ENCODE measurements around the gene TRAF2.

Gene TRAF2

DNA sequence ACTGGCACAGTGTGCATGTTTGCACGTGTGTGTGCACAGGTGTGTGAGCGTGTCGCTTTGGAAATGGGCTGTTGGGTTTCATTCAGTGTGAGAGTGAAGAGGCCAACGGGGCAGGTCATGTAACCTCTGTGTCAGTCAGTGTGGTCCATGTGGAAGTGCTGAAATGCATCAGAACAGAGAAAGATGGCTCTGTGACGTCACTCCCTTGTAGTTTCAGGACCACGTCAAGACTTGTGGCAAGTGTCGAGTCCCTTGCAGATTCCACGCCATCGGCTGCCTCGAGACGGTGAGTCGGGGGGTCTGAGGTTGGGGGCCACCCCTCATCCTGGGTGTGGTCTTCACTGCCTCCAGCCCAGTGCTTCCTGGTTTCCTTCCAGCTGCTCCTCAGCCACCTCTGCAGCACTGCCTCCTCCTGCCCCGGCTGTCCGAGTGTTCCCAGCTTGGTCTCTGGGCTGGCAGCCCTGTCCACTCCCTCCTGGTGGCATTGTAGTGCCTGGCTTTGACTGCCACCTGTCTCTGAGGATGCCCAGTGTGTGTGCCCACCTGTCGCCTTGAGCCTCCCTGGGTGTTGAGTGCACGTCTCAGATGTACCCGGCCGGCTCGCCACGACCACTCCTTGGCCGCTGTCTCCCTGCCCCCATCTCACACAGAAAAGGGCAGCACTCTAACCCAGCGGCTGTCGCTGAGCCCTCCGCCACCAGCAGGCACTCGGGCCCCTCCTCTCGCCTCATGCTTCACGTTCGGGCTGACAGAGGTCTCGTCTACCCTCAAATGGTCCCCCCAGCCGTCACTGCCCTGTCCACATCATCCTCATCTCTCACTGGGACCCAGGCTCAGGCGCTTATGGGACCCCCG is 30.2 kb downstream of the TRAF2 start:
- no peak for DNase-seq

DNA sequence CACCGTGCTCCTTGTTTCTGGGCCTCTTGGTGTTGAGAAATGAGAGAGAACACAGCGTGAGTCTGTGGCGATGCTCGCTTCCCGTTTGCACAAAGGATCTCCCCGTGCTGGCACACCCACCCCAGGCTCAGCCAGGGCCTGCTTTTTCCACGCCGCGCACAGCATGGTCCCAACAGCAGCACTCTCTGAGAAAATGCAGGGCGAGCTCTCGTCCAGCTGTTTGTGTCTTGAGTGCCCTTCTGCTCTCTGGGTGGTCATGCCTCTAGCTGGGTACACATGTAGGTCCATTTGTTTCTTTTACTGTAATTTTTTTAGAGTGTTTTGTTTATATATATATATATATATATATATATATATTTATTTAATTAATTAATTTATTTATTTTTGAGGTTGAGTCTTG is 31.6 kb downstream of the TRAF2 start:
- DNase-seq: no peak

DNA sequence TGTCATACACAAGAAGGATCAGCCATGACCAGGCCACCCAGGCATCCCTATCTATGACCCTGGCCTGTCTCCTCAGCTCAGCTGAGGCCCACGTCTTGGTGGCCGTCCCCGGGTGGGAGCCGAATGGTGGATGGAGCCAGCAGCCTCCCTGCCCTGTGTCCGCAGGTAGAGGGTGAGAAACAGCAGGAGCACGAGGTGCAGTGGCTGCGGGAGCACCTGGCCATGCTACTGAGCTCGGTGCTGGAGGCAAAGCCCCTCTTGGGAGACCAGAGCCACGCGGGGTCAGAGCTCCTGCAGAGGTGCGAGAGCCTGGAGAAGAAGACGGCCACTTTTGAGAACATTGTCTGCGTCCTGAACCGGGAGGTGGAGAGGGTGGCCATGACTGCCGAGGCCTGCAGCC is 33.8 kb downstream of the TRAF2 start:
- DNase-seq: no peak

DNA sequence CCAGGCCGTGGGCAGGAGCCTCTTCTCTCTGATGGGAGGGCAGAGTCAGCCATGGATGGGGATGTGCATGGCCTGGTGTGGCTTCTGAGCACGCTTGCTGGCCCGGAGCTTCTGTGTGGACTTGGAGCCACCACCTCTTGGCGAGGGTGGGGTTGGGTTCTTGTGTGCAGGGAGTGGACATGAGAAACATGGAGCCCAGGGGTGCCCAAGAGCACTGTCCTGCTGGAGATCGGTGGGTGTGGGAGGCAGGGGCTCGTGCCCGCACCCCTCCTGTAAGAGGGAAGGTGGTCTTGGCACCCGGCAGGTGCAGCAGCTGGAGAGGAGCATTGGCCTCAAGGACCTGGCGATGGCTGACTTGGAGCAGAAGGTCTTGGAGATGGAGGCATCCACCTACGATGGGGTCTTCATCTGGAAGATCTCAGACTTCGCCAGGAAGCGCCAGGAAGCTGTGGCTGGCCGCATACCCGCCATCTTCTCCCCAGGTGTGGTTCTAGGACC is 34.5 kb downstream of the TRAF2 start:
- DNase-seq: no peak

DNA sequence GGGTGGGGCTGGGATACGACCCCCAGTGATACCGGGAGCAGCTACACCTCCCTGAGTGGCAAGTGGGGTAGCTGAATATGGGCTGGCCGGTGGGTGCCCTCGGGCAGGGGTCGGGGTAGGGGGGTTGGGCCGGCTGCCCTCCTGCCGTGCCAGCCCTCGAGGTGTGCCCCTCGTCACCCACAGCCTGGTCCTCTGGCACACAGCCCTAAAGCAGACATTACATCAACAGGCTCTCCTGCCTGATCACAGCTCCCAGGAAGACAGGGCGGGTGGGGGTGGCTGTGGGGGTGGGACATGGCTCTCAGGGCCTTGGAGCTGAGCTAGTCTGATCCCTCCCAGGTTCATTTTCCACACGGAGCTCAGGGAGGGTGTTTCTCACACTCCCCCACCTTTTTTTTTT is 35.0 kb downstream of the TRAF2 start:
- no peak for DNase-seq

DNA sequence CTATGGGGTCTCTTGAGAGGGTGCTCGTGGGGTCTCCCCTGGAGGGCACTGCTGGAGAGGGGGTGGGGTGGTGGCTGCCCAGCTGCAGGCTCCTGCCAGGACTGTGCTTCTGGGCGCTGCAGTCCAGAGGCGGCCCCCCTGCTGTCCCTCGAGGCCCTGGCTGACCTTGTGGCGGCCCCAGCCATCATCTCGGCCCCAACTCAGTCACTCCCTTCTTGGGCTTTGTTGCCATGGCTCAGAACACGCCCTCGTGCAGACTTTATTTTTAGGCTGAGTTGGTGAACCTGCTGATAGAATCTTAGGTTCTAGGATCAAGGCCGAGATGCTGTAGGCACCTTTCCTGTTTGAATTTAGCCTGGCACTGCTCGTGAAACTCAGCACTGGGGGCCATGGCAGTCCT is 35.4 kb downstream of the TRAF2 start:
- no peak for DNase-seq

DNA sequence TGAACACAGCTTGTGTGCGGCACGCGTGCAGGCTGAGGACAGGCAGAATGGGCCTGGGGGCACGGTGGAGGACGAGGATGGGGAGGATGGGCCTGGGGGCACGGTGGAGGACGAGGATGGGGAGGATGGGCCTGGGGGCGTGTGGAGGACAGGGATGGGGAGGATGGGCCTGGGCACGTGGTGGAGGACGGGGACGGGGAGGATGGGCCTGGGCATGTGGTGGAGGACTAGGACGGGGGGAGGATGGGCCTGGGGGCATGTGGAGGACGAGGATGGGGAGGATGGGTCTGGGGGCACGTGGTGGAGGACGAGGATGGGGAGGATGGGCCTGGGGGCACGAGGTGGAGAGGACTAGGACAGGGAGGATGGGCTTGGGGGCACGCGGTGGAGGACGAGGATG is 36.2 kb downstream of the TRAF2 start:
- no peak for DNase-seq

DNA sequence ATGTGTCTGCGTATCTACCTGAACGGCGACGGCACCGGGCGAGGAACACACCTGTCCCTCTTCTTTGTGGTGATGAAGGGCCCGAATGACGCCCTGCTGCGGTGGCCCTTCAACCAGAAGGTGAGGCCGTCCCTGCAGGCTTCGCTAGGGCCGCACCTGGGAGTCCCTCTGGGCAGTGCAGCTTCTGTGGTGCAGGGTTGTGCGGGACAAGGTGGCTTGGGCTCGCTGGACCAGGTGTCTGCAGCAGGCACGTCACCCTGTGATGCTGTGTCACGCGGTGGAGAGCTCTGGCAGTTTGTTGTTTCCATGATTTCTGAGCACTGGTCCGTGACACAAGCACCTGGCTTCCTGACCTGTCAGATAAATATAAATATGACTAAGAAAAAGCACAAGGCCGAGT is 37.6 kb downstream of the TRAF2 start:
- no peak for DNase-seq

DNA sequence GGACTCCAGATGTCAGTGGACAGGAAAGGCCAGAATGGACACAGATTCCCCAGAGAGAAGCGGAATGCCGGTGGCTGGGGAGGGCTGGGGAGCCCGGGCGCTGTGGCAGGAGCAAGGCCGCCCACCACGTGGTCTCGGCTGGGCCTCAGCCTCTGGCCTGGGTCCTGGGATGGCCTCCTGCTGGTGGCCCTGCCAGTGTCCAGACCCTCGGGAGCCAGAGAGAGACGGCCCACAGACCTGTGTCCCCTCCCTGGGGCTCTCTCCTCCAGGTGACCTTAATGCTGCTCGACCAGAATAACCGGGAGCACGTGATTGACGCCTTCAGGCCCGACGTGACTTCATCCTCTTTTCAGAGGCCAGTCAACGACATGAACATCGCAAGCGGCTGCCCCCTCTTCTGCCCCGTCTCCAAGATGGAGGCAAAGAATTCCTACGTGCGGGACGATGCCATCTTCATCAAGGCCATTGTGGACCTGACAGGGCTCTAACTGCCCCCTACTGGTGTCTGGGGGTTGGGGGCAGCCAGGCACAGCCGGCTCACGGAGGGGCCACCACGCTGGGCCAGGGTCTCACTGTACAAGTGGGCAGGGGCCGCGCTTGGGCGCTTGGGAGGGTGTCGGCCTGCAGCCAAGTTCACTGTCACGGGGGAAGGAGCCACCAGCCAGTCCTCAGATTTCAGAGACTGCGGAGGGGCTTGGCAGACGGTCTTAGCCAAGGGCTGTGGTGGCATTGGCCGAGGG is 39.3 kb downstream of the TRAF2 start:
- no peak for DNase-seq

DNA sequence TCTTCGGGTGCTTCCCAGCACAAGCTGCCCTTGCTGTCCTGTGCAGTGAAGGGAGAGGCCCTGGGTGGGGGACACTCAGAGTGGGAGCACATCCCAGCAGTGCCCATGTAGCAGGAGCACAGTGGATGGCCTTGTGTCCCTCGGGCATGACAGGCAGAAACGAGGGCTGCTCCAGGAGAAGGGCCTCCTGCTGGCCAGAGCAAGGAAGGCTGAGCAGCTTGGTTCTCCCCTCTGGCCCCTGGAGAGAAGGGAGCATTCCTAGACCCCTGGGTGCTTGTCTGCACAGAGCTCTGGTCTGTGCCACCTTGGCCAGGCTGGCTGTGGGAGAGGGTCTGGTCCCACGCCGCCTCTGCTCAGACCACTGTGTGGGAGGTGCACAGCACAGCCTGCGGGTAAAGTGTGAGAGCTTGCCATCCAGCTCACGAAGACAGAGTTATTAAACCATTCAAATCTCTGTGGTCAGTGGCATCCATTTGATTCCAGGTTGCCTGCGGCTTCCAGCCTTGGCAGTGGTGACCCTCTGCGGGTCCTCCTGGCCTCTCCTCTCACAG is 39.9 kb downstream of the TRAF2 start:
- DNase-seq: no peak

DNA sequence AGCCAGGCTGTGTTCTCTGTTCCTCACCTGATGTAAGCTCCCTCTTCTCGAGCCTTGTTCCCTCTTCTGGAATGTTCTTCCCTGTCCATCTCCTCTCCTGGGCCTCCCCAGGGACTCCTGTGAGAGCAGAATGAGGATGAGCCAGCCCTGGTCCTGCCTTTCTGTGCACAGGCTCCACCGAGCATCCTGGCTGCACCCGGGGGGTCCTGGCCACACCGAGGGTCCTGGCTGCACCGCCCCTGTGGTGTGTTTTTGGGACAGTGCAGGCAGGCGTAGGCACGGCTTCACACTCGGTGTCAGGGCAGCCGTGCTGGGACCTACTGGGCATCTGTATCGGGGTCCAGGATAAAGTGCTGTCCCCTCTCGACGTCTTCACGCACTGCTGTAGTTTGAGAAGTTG is 40.4 kb downstream of the TRAF2 start:
- DNase-seq: no peak

DNA sequence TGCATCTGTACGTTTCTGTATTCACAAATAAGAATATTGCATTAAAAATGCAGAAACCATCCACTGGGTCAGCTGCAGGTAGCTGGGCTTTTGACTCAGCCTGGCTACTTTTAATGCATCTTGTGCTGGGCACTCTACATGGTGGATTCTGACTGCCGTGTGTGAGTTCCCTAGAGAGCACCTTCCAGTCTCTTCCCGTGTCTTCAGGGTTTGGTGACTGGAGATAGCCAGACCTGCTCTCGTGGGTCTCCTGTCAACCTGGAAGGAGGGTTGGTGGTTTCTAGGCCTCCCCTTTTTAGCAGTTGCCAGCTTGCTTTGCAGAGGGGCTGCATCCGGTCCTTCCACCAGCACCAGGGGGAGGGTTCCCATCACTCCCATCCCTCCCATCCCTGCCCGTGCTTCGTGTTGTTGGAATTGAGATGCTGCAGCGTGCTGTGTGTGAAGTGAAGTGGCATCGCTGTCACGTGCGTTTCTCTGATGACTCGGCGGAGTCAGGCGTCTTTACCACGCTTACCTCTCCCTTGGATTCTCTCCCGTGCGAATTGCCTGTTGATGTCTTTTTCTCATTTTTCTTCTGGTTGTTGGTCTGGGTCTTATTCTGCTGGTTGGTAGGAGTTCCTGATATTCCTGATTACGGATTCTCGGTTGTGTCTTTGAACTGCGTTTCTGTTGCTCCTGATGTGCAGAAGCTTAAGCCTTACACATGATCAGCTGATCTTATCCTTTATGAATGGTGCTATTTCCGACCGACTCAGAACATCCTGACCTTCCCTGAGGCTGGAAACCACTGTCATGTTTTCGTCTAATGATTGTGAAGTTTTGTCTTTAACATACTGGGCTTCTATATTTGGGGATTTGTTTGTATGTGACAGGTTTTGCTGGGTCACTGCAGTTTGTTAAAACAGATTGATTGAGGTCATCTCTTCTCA is 41.3 kb downstream of the TRAF2 start:
- no peak for DNase-seq

DNA sequence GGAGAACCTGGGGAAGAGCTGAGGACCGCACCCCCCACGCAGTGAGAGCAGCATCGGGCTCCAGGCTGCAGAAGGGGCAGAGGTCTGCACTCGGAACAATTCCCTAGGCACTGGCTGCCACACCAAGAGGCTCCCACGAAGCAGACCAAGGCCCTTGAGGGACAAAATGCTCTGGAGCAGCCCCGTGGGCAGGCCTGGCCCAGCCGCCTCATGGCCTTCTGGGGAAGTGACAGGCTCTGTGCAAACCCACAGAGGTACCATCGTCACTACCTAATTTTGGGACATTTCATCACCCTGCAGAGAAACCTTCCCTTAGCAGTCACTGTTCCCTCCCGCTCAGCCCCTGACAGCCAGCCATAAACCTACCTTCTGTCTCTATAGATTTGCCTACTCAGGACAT is 42.3 kb downstream of the TRAF2 start:
- DNase-seq: no peak

DNA sequence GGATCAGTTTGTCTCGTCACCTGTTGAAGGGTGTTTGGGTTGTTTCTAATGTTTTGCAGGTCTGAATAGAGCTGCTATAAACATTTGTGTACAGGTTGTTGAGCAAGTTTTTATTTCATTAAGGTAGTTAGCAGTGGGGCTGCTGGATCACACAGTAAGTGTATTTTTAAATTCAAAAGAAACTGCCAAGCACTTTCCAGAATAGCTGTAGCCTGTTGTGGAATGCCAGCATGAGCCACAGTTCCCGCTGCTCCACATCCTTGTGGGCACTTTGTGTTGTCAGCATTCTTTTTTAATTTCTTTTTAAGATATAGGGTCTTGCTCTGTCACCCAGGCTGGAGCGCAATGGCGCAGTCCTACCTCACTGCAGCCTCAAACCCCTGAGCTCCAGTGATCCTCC is 43.7 kb downstream of the TRAF2 start:
- no peak for DNase-seq

DNA sequence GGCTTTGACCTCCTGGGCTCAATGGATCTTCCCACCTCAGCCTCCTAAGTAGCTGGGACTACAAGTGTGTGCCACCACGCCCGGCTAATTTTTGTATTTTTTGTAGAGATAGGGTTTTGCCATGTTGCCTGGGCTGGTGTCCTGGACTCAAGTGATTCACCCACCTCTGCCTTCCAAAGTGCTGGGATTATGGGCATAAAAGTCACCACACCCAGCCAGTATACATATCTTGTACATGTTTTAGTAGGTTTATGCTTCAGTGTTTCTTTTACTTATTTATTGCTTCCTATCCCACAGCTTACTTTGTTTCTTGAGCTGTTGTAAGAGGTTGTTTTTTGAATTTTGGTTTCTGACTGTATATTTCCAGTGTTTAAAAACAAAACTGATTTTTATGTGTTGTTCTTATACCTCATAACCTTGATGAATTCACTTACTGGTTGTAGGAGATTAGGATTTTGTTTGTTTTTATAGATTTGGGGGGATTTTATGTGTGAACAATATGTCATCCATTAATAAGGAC is 45.4 kb downstream of the TRAF2 start:
- no peak for DNase-seq

DNA sequence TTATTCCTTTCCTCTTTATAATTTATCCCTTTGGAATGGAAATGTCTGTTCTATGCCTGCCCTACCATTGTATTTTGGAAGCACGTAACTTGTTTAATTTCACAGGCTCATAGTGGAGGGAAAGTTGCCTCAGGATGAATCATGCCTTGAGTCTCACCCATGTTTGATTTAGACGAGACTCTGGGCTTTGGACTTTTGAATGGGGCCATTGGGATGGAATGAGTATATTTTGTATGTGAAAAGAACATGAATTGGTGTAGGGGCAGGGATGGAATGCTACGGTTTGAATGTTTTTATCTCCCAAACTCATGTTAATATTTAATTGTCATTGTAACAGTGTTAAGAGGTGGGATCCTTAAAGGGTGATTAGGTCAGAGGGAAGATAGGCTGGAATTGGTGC is 48.0 kb downstream of the TRAF2 start:
- DNase-seq: no peak

DNA sequence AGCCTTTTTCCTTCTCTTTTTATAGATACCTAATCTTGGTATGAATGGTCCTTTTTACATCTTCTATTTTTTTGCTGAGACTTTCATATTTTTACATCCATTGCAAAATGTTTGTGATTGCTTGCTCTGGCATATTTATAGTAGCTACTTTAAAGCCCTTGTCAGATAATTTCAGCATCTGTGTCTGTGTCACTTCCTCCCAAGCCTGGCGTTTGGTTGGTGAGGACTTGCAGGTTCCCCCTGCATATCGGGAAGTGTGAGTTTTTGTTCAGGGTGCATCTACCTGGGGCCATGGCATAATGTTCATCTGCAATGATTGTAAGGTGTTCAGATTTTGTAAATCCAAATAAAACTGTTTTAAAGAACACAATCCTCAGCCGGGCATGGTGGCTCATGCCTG is 49.3 kb downstream of the TRAF2 start:
- no peak for DNase-seq

DNA sequence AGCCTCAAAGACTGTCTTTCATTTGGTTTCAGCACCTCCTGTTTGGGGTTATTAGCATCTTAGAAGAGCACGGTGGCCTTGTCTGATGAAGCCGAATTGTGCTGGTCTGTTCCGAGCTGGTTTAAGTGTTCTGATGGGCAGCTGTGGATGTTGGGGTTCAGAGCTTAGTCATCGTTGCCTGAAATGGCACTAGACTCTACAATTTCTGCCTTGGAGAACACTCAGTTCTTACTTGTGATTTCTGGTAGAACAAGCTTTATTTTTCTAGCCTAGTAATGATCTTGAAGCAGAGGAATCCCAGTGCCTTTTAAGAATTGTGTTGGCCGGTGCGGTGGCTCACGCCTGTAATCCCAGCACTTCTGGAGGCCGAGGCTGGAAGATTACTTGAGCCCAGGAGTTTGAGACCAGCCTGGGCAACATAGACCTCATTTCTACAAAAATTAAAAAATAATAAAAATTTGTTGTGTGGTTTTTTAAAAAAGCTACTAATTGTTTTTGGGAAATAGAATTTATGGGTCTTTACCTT is 50.4 kb downstream of the TRAF2 start:
- DNase-seq: no peak

DNA sequence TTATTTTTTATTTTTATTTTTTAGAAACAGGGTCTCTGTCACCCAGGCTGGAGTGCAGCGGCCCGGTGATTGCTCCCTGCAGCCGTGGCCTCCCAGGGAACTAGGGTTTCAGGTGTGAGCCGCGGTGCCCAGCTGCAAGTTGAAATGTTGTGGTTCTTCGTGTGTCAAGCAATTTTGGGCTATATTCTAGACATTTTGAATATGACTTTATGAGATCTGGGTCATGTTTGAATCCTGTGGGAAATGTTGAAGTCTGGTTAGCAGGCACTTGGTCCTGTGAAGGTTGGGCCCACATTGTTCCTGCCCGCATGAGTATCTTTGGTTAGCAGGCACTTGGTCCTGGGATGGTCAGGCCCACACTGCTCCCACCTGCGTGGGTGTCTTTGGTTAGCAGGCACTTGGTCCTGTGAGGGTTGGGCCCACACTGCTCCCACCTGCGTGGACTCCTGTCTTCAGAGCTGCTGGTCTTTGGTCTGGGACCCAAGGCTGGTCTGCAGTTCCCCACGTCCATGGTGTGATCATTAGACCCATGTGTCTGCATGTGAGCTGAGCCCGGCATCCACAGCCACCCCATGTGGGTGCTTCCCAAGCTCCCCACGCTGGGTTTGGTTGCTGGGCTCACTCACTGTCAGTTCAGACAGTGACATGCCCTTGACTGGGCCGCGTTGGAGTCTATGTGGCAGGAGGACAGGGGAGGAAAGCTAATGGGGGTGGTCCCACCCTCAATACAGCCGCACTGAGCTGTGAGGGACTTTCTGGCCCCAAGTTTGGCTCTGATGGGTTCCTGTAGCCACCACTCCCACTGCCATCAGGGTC is 51.1 kb downstream of the TRAF2 start:
- no peak for DNase-seq

DNA sequence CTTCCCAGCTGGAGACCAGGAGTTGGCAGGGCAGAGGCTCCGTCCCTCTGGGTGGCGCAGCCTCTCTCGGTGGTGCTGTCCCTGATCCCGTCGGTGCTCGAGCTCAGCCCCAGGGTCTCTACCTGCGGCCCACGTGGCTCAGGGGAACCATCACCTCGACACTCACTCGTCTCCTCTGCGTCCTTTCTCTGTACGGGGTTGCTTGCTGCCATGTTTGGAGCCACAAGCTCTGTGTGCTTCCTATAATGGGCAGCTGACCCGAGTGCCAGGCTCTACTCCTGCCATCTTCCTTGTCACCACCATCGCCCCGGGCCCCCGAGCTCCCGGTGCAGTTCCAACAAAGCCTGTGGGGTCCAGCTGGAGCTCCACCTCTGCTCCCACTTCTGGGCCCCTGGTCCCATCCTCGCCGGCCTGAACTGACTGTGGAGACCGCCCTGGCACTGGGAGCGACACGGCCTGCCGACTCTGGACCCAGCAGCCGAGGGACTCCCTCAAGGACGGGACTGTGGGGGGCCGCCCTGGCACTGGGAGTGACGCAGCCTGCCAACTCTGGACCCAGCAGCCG is 53.2 kb downstream of the TRAF2 start:
- DNase-seq: no peak

DNA sequence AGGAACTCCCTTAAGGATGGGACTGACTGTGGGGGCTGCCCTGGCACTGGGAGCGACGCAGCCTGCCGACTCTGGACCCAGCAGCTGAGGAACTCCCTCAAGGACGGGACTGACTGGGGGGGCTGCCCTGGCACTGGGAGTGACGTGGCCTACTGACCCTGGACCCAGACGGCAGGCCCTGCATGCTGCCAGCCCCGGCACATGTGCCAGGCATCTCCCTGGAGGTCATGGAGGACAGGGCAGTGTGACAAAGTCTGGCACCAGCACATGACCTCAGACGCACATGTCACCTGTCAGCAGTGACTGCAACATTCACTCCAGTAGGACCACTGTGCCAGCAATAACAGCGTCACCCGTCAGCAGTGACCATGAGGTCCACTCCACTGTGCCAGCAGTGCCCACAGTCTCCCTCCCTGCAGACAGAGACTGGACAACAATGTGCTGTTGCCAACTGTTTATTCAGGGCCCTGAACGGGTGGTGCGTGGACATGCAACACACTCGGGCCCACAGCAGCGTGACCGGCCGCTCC is 53.7 kb downstream of the TRAF2 start:
- no peak for DNase-seq
